HEK293 (cell line): Measurements from ENCODE around the gene DUSP16.

Experiments
- CTCF ChIA-PET: fragments of 350-600 bp; formaldehyde crosslinking; extraction: SDS; loops from one replicate; lab custom pipeline; 2021; ENCODE audit warnings: antibody characterized with exemption; lab: Yijun Ruan, JAX
- POLR2A ChIA-PET: fragments of 300-600 bp; formaldehyde crosslinking; extraction: SDS; loops from one replicate; lab custom pipeline; 2020; ENCODE audit warnings: antibody characterized with exemption, inconsistent platforms; lab: Yijun Ruan, JAX
- H3K27ac ChIP-seq: fragments of 200-500 bp; sonication (Bioruptor generic); 2 replicates; pipeline ENCODE4 v1.5.1; 2014; ENCODE audit warnings: low read depth, low read length, control low read depth, inconsistent platforms; ENCODE audit errors: extremely low read depth
- H3K36me3 ChIP-seq, 2 experiments: fragments of 200-500 bp in 1 of 2; sonication (Bioruptor generic) in 1 of 2; 1 replicate in 1 of 2; 2 replicates in 1 of 2; pipeline ENCODE4 v1.5.1; 2014 to 2017; ENCODE audit warnings: inconsistent platforms in 2 of 2, low read length in 2 of 2; ENCODE audit not compliant: control insufficient read depth in 2 of 2, insufficient read depth in 1 of 2
- H3K4me1 ChIP-seq: fragments of 200-500 bp; sonication (Bioruptor generic); 2 replicates; pipeline ENCODE4 v1.5.1; 2014; ENCODE audit warnings: mild to moderate bottlenecking, low read length, inconsistent platforms; ENCODE audit not compliant: control insufficient read depth, insufficient read depth
- H3K4me3 ChIP-seq: 2 replicates; pipeline ENCODE4 v1.5.1; 2011; ENCODE audit warnings: low read depth, mild to moderate bottlenecking, control low read depth, low read length, moderate library complexity
- H3K9me3 ChIP-seq: fragments of 200-500 bp; sonication (Bioruptor generic); 2 replicates; pipeline ENCODE4 v1.5.1; 2014; ENCODE audit warnings: low read depth, low read length, inconsistent platforms; ENCODE audit not compliant: control insufficient read depth, insufficient read depth
- FEZF1 ChIP-seq: fragments of 450-650 bp; formaldehyde crosslinking; IDR thresholded peaks from 2 replicates; pipeline ENCODE4 v1.5.1; 2016; ENCODE audit warnings: missing biosample characterization, missing genetic modification characterization
- GFI1B ChIP-seq: fragments of 450-650 bp; formaldehyde crosslinking; IDR thresholded peaks from 2 replicates; pipeline ENCODE4 v1.5.1; 2016; ENCODE audit warnings: missing biosample characterization, missing genetic modification characterization
- KLF7 ChIP-seq: fragments of 450-650 bp; formaldehyde crosslinking; IDR thresholded peaks from 2 replicates; pipeline ENCODE4 v1.5.1; 2016; ENCODE audit warnings: missing biosample characterization, missing genetic modification characterization, borderline replicate concordance
- SETDB1 ChIP-seq: IDR thresholded peaks from one replicate; pipeline ENCODE4 v1.6.1; 2017; ENCODE audit warnings: mild to moderate bottlenecking, low read length, moderate library complexity, mixed read lengths; ENCODE audit not compliant: insufficient read length
- SP2 ChIP-seq: fragments of 450-650 bp; formaldehyde crosslinking; IDR thresholded peaks from 2 replicates; pipeline ENCODE4 v1.5.1; 2016; ENCODE audit warnings: missing biosample characterization, missing genetic modification characterization
- ZBTB20 ChIP-seq: fragments of 450-650 bp; formaldehyde crosslinking; IDR thresholded peaks from 2 replicates; pipeline ENCODE4 v1.5.1; 2016; ENCODE audit warnings: missing biosample characterization, missing genetic modification characterization
- ZBTB44 ChIP-seq: fragments of 450-650 bp; IDR thresholded peaks from 2 replicates; pipeline ENCODE4 v1.5.1; 2018; ENCODE audit warnings: missing biosample characterization, mild to moderate bottlenecking, missing genetic modification characterization
- ZNF132 ChIP-seq: fragments of 450-650 bp; formaldehyde crosslinking; IDR thresholded peaks from 2 replicates; pipeline ENCODE4 v1.5.1; 2017; ENCODE audit warnings: missing biosample characterization, missing genetic modification characterization, borderline replicate concordance
- ZNF169 ChIP-seq: fragments of 450-650 bp; formaldehyde crosslinking; IDR thresholded peaks from 2 replicates; pipeline ENCODE4 v1.5.1; 2016; ENCODE audit warnings: missing biosample characterization, missing genetic modification characterization
- ZNF394 ChIP-seq: fragments of 450-650 bp; formaldehyde crosslinking; IDR thresholded peaks from 2 replicates; pipeline ENCODE4 v1.5.1; 2016; ENCODE audit warnings: missing biosample characterization, missing genetic modification characterization, mild to moderate bottlenecking, moderate library complexity, borderline replicate concordance
- ZNF558 ChIP-seq: fragments of 450-650 bp; formaldehyde crosslinking; IDR thresholded peaks from 2 replicates; pipeline ENCODE4 v1.5.1; 2016; ENCODE audit warnings: missing biosample characterization, missing genetic modification characterization
- ZNF580 ChIP-seq: fragments of 450-650 bp; formaldehyde crosslinking; IDR thresholded peaks from 2 replicates; pipeline ENCODE4 v1.5.1; 2016; ENCODE audit warnings: missing biosample characterization, missing genetic modification characterization
- ZNF600 ChIP-seq: fragments of 450-650 bp; formaldehyde crosslinking; IDR thresholded peaks from 2 replicates; pipeline ENCODE4 v1.5.1; 2016; ENCODE audit warnings: missing biosample characterization, missing genetic modification characterization
- ZNF707 ChIP-seq: fragments of 450-650 bp; formaldehyde crosslinking; IDR thresholded peaks from 2 replicates; pipeline ENCODE4 v1.5.1; 2016; ENCODE audit warnings: missing biosample characterization, missing genetic modification characterization
- ZNF791 ChIP-seq: fragments of 450-650 bp; formaldehyde crosslinking; IDR thresholded peaks from 2 replicates; pipeline ENCODE4 v1.5.1; 2016; ENCODE audit warnings: missing biosample characterization, missing genetic modification characterization
- ZNF843 ChIP-seq: fragments of 450-650 bp; formaldehyde crosslinking; IDR thresholded peaks from 2 replicates; pipeline ENCODE4 v1.5.1; 2016; ENCODE audit warnings: missing biosample characterization, missing genetic modification characterization
- TF ChIP-seq, protein P1 (sequence below): fragments of 450-650 bp; formaldehyde crosslinking; IDR thresholded peaks from 2 replicates; pipeline ENCODE4 v1.5.1; 2017; ENCODE audit warnings: missing biosample characterization, missing genetic modification characterization
- TF ChIP-seq, protein P2 (sequence below): fragments of 450-650 bp; formaldehyde crosslinking; IDR thresholded peaks from 2 replicates; pipeline ENCODE4 v1.5.1; 2016; ENCODE audit warnings: missing biosample characterization, missing genetic modification characterization
- TF ChIP-seq, protein P3 (sequence below): fragments of 450-650 bp; formaldehyde crosslinking; conservative IDR thresholded peaks from 2 replicates; pipeline ENCODE4 v1.5.1; 2016; ENCODE audit warnings: low read depth, missing biosample characterization, missing genetic modification characterization
- TF ChIP-seq, protein P4 (sequence below): fragments of 450-650 bp; formaldehyde crosslinking; IDR thresholded peaks from 2 replicates; pipeline ENCODE4; 2016; ENCODE audit warnings: missing biosample characterization, missing genetic modification characterization
- TF ChIP-seq, protein P5 (sequence below): fragments of 450-650 bp; formaldehyde crosslinking; optimal IDR thresholded peaks from 2 replicates; pipeline ENCODE3; 2016; ENCODE audit warnings: missing biosample characterization, mild to moderate bottlenecking, missing genetic modification characterization

Gene DUSP16

DNA sequence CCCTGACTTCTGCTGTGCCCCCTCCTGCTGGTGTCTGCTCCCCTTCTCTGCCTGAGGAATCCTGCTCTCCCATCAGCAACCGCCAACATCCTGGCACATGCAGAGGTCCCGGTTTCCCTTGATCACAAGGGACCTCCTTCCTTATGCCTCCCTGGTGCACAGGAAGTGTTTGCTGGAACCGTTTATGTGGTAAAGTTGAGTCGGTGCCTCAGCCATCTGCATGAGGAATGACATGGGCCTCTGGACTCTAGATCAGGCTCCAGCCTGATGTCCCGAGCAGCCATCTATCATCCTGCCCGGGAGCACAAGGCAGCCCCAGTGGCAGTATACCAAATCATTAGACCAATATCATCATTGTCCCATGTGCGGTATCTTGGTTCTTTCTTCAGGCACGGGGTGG, 115.4 kb downstream of the DUSP16 start (continued):
- TF ChIP-seq ZNF169 = no peak
- TF ChIP-seq, protein P1, sequence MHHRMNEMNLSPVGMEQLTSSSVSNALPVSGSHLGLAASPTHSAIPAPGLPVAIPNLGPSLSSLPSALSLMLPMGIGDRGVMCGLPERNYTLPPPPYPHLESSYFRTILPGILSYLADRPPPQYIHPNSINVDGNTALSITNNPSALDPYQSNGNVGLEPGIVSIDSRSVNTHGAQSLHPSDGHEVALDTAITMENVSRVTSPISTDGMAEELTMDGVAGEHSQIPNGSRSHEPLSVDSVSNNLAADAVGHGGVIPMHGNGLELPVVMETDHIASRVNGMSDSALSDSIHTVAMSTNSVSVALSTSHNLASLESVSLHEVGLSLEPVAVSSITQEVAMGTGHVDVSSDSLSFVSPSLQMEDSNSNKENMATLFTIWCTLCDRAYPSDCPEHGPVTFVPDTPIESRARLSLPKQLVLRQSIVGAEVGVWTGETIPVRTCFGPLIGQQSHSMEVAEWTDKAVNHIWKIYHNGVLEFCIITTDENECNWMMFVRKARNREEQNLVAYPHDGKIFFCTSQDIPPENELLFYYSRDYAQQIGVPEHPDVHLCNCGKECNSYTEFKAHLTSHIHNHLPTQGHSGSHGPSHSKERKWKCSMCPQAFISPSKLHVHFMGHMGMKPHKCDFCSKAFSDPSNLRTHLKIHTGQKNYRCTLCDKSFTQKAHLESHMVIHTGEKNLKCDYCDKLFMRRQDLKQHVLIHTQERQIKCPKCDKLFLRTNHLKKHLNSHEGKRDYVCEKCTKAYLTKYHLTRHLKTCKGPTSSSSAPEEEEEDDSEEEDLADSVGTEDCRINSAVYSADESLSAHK (tag by site-specific recombination) = no peak
- TF ChIP-seq ZNF843 (tag by site-specific recombination) = no peak

GRCh38 chr12:12446786-12447185, 115.9 kb downstream of the DUSP16 start:
- POLR2A ChIA-PET = no interaction called here
- CTCF ChIA-PET = no interaction called here
- TF ChIP-seq KLF7 (tag by site-specific recombination) = no peak
- TF ChIP-seq, protein P2, sequence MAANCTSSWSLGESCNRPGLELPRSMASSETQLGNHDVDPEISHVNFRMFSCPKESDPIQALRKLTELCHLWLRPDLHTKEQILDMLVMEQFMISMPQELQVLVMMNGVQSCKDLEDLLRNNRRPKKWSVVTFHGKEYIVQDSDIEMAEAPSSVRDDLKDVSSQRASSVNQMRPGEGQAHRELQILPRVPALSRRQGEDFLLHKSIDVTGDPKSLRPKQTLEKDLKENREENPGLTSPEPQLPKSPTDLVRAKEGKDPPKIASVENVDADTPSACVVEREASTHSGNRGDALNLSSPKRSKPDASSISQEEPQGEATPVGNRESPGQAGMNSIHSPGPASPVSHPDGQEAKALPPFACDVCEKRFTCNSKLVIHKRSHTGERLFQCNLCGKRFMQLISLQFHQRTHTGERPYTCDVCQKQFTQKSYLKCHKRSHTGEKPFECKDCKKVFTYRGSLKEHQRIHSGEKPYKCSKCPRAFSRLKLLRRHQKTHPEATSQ (tag by site-specific recombination) = no peak
- no peak for TF ChIP-seq SP2 (tag by site-specific recombination)
- TF ChIP-seq ZNF394 (tag by site-specific recombination) = no peak
- no peak for TF ChIP-seq ZNF132 (tag by site-specific recombination)
- no peak for TF ChIP-seq ZBTB44 (tag by site-specific recombination)
- Histone ChIP-seq H3K9me3 (no peaks in the 10 kb centered on the region), H3K27ac (no peak overlapping the region), H3K36me3 (no peaks in the 10 kb centered on the region), H3K4me1 (no peaks in the 10 kb centered on the region), H3K4me3 (no peak overlapping the region)

- Histone ChIP-seq H3K4me1 (no peaks in the 10 kb centered on the region), H3K36me3 (no peaks in the 10 kb centered on the region), H3K4me3 (no peak overlapping the region), H3K9me3 (no peaks in the 10 kb centered on the region), H3K27ac (no peak overlapping the region)
- POLR2A ChIA-PET = no interaction called here
- CTCF ChIA-PET = interaction anchor here (1.3 kb wide), 1 partner anchor 257 kb away, joined by 3 read pairs; no protein-coding TSS in a partner anchor
- TF ChIP-seq ZNF600 (tag by site-specific recombination) (no peak), GFI1B (tag by site-specific recombination) (no peak), FEZF1 (tag by site-specific recombination) (no peak), ZNF580 (tag by site-specific recombination) (no peak), ZBTB20 (no peak), SETDB1 (no peak), ZNF707 (tag by site-specific recombination) (no peak), ZNF791 (tag by site-specific recombination) (no peak), ZNF558 (tag by site-specific recombination) (no peak)
- TF ChIP-seq, protein P3, sequence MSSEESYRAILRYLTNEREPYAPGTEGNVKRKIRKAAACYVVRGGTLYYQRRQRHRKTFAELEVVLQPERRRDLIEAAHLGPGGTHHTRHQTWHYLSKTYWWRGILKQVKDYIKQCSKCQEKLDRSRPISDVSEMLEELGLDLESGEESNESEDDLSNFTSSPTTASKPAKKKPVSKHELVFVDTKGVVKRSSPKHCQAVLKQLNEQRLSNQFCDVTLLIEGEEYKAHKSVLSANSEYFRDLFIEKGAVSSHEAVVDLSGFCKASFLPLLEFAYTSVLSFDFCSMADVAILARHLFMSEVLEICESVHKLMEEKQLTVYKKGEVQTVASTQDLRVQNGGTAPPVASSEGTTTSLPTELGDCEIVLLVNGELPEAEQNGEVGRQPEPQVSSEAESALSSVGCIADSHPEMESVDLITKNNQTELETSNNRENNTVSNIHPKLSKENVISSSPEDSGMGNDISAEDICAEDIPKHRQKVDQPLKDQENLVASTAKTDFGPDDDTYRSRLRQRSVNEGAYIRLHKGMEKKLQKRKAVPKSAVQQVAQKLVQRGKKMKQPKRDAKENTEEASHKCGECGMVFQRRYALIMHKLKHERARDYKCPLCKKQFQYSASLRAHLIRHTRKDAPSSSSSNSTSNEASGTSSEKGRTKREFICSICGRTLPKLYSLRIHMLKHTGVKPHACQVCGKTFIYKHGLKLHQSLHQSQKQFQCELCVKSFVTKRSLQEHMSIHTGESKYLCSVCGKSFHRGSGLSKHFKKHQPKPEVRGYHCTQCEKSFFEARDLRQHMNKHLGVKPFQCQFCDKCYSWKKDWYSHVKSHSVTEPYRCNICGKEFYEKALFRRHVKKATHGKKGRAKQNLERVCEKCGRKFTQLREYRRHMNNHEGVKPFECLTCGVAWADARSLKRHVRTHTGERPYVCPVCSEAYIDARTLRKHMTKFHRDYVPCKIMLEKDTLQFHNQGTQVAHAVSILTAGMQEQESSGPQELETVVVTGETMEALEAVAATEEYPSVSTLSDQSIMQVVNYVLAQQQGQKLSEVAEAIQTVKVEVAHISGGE (tag by site-specific recombination) = no peak
- TF ChIP-seq, protein P4, sequence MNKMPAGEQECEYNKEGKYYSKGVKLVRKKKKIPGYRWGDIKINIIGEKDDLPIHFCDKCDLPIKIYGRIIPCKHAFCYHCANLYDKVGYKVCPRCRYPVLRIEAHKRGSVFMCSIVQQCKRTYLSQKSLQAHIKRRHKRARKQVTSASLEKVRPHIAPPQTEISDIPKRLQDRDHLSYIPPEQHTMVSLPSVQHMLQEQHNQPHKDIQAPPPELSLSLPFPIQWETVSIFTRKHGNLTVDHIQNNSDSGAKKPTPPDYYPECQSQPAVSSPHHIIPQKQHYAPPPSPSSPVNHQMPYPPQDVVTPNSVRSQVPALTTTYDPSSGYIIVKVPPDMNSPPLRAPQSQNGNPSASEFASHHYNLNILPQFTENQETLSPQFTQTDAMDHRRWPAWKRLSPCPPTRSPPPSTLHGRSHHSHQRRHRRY = no peak
- TF ChIP-seq, protein P5, sequence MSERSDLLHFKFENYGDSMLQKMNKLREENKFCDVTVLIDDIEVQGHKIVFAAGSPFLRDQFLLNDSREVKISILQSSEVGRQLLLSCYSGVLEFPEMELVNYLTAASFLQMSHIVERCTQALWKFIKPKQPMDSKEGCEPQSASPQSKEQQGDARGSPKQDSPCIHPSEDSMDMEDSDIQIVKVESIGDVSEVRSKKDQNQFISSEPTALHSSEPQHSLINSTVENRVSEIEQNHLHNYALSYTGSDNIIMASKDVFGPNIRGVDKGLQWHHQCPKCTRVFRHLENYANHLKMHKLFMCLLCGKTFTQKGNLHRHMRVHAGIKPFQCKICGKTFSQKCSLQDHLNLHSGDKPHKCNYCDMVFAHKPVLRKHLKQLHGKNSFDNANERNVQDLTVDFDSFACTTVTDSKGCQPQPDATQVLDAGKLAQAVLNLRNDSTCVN (tag by site-specific recombination) = no peak
These were observed 116.8 kb downstream of the DUSP16 start for GRCh38 chr12:12445882-12446181.
